Activated naive CD4-positive, alpha-beta T cell (primary cell): ENCODE results near the gene MYL12B.

Experiments used
- DNase-seq, 4 experiments: peaks; one replicate each; lab custom pipeline; 2025; lab: John Stamatoyannopoulos, UW

Gene MYL12B

GRCh38 chr18:3235846-3236245 lies 26.1 kb upstream of the MYL12B start:
- DNase-seq = no peak

- DNase-seq = no peak
Measured at GRCh38 chr18:3236470-3236869, 25.5 kb upstream of the MYL12B start.

GRCh38 chr18:3238742-3239141 lies 23.2 kb upstream of the MYL12B start:
- no peak for DNase-seq

GRCh38 chr18:3245185-3245564 lies 16.8 kb upstream of the MYL12B start:
- DNase-seq = no peak

- DNase-seq = peak; percentile 35 to 64 (median 54)
Measured at GRCh38 chr18:3245853-3246634, 15.9 kb upstream of the MYL12B start.

- DNase-seq = peak in 1 of 4 experiments; percentile 7
Measured at GRCh38 chr18:3246635-3247239, 15.2 kb upstream of the MYL12B start.

GRCh38 chr18:3247240-3248061 lies 14.5 kb upstream of the MYL12B start, which contains the start of gene MYL12A:
Gene MYL12A (plus strand): TSS chr18:3247801. CDS start chr18:3253248, 5,447 bp downstream.
- peak; percentile 62 to 86 (median 80) for DNase-seq

- DNase-seq = peak in 1 of 4 experiments; percentile 39
Measured at GRCh38 chr18:3248062-3248657, 13.8 kb upstream of the MYL12B start.

GRCh38 chr18:3248658-3249359 lies 13.1 kb upstream of the MYL12B start:
- DNase-seq = no peak

- DNase-seq = no peak
Measured at GRCh38 chr18:3250237-3251107, 11.5 kb upstream of the MYL12B start.

GRCh38 chr18:3251249-3251962 lies 10.5 kb upstream of the MYL12B start:
- DNase-seq = no peak

- DNase-seq = no peak
Measured at GRCh38 chr18:3251963-3252277, 10.0 kb upstream of the MYL12B start.

- DNase-seq = no peak
Measured at GRCh38 chr18:3252843-3253242, 9.1 kb upstream of the MYL12B start.

- DNase-seq = no peak
Measured at GRCh38 chr18:3254725-3255124, 7.2 kb upstream of the MYL12B start.

- no peak for DNase-seq
Measured at GRCh38 chr18:3255611-3256165, 6.2 kb upstream of the MYL12B start.

GRCh38 chr18:3256693-3257626 lies 5.0 kb upstream of the MYL12B start:
- DNase-seq = no peak

- DNase-seq = no peak
Measured at GRCh38 chr18:3257627-3258120, 4.3 kb upstream of the MYL12B start.

- no peak for DNase-seq
Measured at GRCh38 chr18:3260995-3261372, 949 bp upstream of the MYL12B start.
